ES-I3 (cell line): ENCODE data around the gene GINS2.

Source experiments
- H3K36me3 ChIP-seq: 2 replicates; pipeline ENCODE4 v1.6.1; 2013; ENCODE audit warnings: mild to moderate bottlenecking, low read length, control low read depth, moderate library complexity; ENCODE audit not compliant: insufficient read depth
- H3K4me1 ChIP-seq: 2 replicates; pipeline ENCODE4 v1.6.1; 2013; ENCODE audit warnings: mild to moderate bottlenecking, control low read depth, low read length; ENCODE audit not compliant: insufficient read depth
- H3K9ac ChIP-seq: 2 replicates; pipeline ENCODE4 v1.6.1; 2013; ENCODE audit warnings: low read depth, mild to moderate bottlenecking, low read length, moderate library complexity
- H3K9me3 ChIP-seq: 2 replicates; pipeline ENCODE4 v1.6.1; 2013; ENCODE audit warnings: mild to moderate bottlenecking, low read length, moderate library complexity; ENCODE audit not compliant: control insufficient read depth, insufficient read depth

Gene GINS2

DNA sequence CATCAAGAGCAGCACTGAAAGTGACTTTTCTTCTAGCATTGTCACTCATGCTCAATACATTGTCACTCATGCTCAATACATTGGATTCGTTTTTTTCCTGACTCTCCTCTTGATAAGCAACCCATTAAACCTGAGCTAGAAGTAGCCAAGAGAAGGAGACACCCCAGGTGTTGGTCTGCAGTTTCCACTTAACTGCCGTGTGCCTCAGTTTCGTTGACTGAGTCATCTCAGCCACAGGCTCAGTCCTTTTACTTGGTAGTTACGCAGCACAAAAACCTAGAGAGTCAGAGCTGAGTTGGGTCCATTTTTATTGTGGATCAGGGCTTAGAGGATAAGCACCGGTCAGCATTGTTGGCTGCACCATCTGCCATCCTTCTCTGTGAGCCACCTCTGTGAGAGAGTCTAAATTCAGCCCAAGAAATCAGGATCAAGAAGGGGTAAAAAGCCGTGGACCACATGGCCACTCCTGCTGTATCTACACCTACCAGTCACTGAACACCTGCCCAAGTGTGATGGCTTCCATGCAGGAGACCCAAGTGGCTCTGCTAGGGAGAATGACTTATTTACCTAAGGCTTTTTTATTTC, 11.3 kb downstream of the GINS2 start:
- H3K9me3 ChIP-seq, result no peaks in the 10 kb centered on the region
- peaks cover 43% of the 10 kb centered on the region for H3K36me3 ChIP-seq
- no peaks in the 10 kb centered on the region for H3K4me1 ChIP-seq
- H3K9ac ChIP-seq, result no peak overlapping the region

DNA sequence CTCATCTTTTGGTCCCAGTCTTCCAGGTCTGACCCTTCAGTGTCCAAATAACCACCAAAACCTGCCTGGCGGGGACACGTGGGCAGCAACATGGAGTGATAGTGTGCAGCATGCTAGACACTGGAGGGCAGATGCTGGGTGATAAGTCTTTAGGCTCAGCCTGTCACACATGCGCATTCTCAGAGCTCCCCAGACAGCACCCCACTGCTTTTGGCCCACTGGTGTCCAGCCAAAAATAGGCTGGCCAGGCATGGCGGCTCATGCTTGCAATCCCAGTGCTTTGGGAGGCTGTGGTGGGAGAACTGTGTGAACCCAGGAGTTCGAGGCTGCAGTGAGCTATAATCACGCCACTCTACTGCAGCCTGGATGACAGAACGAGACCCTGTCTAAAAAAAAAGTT, 12.3 kb downstream of the GINS2 start:
- no peaks in the 10 kb centered on the region for H3K9me3 ChIP-seq

DNA sequence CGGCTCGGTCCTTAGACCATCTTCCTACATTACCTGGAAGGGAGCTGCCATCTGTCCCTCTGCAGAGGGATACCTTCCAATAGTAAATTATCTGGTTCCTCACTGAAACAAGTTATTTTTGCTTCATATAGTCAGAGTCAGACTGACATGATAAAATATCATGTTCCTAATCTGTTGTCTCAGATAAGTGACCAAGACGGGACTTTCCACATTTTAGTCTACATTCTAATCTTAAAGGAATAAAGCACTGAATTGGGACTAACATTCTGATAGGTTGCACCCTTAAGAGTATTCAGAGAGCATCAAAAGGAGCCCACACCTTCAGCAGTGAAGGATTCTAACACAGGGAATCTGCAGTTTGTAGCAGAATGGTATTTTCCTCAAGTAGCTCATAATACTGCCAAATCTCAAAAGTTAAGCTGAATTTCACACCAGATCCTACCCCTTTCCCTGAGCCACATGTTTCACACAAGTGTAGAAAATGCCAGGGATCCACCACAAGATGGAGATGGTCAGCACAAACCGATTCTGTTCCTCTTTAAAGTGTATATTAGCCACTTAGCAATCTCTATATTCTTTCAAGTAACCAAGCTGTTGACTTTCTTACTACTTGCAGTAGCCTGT, 13.4 kb downstream of the GINS2 start:
- H3K36me3 ChIP-seq, result peaks cover 46% of the 10 kb centered on the region
- no peaks in the 10 kb centered on the region for H3K9me3 ChIP-seq
- H3K9ac ChIP-seq, result no peak overlapping the region
- H3K4me1 ChIP-seq, result no peaks in the 10 kb centered on the region

More for the DNA sequence above, 12.3 kb downstream of the GINS2 start:
- Histone ChIP-seq H3K4me1 (no peaks in the 10 kb centered on the region), H3K36me3 (peaks cover 43% of the 10 kb centered on the region), H3K9ac (no peak overlapping the region)

DNA sequence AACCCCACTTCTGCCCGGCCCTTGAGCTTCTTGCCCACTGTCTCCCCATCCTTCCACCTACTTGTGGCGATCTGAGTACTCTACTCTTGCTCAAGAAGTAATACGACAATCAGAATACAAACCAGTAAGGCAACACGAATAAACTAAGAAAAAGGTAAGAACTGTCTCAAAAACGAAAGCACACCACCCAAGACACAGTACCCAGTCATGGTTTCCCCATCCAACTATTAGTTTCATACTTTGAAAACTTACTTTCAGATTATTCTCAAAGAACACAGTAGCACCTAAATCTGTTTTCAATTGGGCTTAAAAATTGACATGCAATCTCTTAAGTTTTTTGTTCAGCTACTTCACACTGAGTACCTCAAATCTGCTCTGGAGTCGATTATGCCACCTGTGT, 13.9 kb downstream of the GINS2 start:
- peaks cover 51% of the 10 kb centered on the region for H3K36me3 ChIP-seq
- no peaks in the 10 kb centered on the region for H3K9me3 ChIP-seq
- H3K4me1 ChIP-seq, result no peaks in the 10 kb centered on the region
- no peak overlapping the region for H3K9ac ChIP-seq

DNA sequence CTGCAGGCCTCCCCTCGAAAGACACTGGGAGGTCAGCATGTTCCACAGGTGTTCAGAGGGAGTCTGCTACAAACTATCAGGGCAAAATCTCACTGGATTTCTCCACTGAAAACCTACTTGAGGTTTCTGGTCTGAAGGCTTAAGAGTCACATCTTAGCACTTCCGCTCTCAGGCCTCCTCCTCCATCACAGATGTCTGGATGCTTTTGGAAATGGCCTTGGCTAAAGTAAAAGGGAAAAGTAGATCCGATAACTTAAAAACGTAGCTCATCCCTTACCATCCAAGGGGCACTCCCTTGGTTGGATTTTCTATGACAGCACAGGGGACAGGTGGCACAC, 14.4 kb downstream of the GINS2 start:
- Histone ChIP-seq H3K36me3 (peaks cover 51% of the 10 kb centered on the region), H3K9me3 (no peaks in the 10 kb centered on the region), H3K4me1 (no peaks in the 10 kb centered on the region), H3K9ac (no peak overlapping the region)

DNA sequence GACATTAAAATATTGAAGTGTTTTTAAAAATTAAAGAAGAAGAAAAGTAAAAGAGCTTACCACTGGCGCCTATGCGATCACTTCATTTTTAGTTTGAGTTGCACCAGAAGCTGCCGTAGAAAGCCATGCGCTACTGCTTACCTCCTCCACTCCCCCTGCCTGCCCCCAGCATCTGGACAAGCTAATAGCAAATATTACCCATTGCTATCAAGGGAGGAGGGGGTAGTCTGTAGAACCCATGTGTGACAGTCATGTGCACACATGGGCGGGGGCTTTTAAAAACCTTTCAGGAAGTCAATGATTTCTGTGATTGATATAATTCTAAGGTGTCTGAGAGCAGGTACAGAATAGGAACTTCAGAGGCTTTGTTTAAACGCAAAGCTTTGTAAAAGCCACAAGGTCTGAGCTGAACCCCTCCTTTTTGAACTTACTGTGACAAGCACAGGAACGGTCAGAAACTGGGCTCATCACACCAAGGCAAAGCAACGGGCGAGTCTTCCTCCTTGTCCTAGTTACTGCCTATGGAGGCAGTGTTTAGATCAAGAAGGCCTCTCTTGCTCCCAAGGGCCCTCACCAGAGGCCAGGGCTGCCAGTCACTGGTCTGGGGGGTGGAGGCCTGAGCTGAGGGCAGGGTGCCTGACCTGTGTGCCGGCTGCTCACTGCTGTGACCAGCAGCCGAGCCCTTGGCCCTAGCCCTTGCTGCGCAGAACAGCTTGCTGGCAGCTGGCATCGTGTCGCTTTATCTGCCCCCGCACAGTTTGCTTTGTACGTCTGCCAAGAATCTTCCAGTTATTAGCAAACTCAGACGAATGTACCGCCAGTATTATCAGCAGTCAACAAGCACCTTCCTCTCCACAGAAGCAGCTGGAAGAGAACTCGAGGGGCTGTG, 15.0 kb downstream of the GINS2 start:
- H3K4me1 ChIP-seq, result no peaks in the 10 kb centered on the region
- H3K9ac ChIP-seq, result no peak overlapping the region
- peaks cover 56% of the 10 kb centered on the region for H3K36me3 ChIP-seq
- H3K9me3 ChIP-seq, result no peaks in the 10 kb centered on the region

DNA sequence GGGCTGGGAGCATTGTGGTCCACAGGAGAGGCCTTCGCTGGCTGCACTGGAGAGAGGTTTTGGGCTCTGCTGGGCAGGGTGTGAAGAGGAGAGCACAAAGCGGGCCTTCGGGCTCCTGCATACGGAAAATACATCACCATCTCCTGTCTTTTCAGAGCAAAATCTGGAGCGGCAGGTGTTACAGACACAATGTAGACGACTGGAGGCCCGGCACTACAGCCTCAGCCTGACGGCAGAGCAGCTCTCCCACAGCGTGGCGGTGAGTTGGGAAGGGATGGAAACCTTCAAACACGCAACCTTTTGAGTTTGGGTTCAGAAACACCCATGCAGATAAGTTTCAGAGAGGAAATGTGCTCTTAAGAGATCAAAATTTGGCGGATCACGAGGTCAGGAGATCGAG, 17.9 kb downstream of the GINS2 start:
- H3K9me3 ChIP-seq, result no peaks in the 10 kb centered on the region
- peaks cover 64% of the 10 kb centered on the region for H3K36me3 ChIP-seq
- no peaks in the 10 kb centered on the region for H3K4me1 ChIP-seq
- no peak overlapping the region for H3K9ac ChIP-seq

DNA sequence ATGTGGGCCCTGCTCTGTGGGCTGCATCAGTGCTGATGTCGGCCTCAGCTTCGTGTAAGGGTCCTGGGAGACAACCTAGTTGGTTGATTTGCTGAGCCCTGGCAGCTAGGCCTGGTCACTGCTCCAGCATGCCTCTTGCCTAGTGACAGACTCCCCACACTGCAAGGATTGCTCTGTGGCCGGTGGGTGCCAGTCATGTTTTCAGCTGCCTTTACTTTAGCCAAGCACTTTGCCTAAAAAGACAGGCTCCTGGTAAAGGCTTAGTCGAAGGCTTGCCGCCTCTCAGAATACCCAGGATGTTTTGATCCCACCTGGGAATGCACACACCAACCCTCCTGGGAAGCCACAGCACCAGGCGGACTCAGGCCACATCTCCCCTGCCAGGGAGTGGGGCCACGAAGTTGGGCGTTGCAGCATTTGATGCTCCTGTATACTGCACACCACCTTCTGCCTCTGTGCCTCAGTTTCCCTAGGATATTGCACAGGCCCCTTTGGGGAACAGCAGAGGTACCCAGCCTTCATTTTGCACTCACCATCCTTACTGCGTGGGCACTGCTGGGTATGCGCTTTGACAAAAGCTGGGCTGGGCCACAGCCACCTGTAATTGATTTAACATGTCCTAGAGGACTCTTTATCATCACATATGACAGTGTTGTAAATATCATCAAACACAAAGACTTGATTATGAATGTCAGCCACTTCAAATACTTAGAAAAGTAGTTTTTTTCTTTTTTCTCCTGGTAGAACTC, 19.9 kb downstream of the GINS2 start:
- Histone ChIP-seq H3K4me1 (no peaks in the 10 kb centered on the region), H3K36me3 (peaks cover 62% of the 10 kb centered on the region), H3K9ac (no peak overlapping the region), H3K9me3 (no peaks in the 10 kb centered on the region)

DNA sequence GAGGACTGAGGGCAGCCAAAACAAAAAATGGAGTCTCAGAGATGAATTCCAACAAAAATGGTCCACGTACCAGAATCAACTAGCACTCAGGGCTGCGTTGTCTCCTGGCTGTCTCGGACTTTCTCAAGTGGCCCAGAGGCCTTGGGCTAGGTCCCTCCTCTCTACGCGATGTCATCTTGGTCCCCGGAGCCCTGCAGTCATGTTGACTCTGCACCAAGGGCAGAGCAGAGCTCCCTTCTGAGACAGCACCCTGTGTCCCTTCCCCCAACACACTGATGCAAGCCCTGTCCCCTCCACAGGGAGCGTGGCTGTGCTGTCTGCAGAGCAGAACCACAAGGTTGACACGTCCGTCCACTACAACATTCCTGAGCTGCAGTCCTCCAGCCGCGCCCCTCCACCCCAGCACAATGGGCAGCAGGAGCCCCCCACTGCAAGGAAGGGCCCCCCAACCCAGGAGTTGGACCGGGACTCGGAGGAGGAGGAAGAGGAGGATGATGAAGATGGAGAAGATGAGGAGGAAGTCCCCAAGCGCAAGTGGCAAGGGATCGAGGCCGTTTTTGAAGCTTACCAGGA, 20.8 kb downstream of the GINS2 start:
- Histone ChIP-seq H3K9me3 (no peaks in the 10 kb centered on the region), H3K4me1 (no peaks in the 10 kb centered on the region), H3K9ac (no peak overlapping the region), H3K36me3 (peaks cover 56% of the 10 kb centered on the region)

DNA sequence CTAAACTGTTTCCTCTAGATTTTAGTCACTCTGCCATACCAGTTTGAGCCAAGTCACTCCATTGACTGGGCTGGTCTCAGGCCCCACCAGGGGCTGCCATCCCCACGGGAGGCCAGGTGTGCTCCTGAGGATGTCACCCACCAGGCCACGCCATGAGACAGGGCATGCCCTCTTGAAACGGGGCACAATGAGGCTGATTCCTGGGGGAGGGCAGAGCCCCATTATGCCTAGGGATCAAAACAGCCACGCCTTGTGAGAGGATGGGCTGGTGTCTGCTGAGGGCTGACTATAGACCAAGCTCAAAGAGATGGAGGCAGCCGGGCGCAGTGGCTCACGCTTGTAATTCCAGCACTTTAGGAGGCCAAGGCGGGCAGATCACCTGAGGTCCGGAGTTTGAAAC, 21.5 kb downstream of the GINS2 start:
- Histone ChIP-seq H3K36me3 (peaks cover 51% of the 10 kb centered on the region), H3K4me1 (no peaks in the 10 kb centered on the region)

DNA sequence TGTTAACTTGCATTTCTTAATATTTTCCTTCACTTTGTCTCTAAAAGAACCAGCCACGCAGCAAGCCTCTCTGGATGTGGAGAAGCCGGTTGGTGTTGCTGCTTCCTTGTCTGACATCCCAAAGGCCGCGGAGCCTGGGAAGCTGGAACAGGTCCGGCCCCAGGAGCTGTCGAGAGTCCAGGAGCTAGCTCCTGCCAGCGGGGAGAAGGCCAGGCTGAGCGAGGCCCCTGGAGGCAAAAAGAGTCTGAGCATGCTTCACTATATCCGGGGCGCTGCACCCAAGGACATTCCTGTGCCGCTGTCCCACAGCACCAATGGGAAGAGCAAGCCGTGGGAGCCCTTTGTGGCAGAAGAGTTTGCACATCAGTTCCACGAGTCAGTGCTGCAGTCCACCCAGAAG, 22.8 kb downstream of the GINS2 start:
- H3K9me3 ChIP-seq, result no peaks in the 10 kb centered on the region
- no peak overlapping the region for H3K9ac ChIP-seq
- H3K36me3 ChIP-seq, result peaks cover 54% of the 10 kb centered on the region
- H3K4me1 ChIP-seq, result no peaks in the 10 kb centered on the region

More for the DNA sequence above, 21.5 kb downstream of the GINS2 start:
- no peaks in the 10 kb centered on the region for H3K9me3 ChIP-seq
- H3K9ac ChIP-seq, result no peak overlapping the region

DNA sequence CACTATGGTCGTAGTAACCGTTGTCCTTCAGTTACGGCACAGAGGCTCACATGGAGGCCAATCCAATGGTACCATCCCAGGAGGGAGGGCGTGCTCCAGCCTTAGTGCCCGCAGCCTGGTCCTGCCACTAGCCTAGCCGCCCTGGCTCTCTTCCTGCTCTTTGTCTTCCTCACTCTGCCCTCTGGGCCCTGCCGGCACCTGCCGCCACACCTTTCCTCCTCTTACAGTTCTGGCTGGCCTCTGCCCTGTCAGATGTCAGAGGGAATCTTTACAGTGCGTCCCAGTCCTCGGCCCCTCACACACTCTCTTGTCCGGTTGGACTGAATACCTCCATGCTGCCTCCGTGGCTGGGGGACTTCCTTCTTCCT, 23.4 kb downstream of the GINS2 start:
- no peak overlapping the region for H3K9ac ChIP-seq
- peaks cover 48% of the 10 kb centered on the region for H3K36me3 ChIP-seq
- H3K4me1 ChIP-seq, result no peaks in the 10 kb centered on the region
- H3K9me3 ChIP-seq, result no peaks in the 10 kb centered on the region

DNA sequence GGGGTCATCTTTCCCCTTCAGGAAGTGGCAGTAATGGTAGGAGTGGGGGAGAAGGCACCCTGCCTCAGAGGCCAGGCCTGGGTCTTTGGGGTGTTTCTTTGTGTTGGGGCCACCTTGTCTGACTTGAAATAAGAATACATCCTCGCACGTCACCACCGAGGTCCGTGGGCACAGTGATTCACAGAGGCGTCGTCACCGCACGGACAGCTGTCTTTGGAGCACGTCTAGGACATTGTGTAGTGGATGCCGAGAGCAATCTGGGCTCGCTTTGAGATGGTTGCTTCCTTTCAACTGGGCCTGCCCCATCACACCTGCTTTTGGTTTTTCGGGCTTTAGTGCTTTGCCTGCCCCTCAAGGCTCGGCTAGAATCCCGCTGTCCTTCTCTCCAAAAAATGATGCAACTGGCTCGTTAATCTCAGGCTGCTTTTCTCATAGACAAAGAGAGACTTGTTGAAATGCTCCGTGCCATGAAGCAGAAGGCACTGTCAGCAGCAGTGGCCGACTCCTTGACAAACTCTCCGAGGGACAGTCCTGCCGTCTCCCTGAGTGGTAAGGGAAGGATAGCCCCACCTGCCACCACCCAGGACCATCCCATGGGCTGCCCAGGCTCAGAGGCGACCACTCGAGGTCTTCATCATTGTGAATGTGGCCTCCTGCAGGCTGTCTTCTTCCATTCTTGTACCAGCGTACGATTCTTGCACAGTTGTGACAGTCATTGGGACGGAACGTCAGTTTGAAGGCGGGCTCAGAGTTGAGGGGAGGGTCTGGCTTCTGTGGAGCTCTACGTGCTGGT, 24.0 kb downstream of the GINS2 start:
- no peaks in the 10 kb centered on the region for H3K9me3 ChIP-seq
- peaks cover 45% of the 10 kb centered on the region for H3K36me3 ChIP-seq

More for the DNA sequence above, 24.0 kb downstream of the GINS2 start:
- Histone ChIP-seq H3K4me1 (no peaks in the 10 kb centered on the region), H3K9ac (no peak overlapping the region)
